Prostate gland (tissue), 2 donors: ENCODE data around the gene ZG16.

Experiments used
- POLR2AphosphoS5 ChIP-seq: sonication (generic); formaldehyde crosslinking; IDR thresholded peaks from one replicate; pipeline ENCODE4 v1.6.1; 2017; ENCODE audit warnings: antibody characterized with exemption
- TF ChIP-seq, protein P1 (sequence below), 4 experiments: fragments of 200-600 bp in 2 of 4; fragments of 450-650 bp in 2 of 4; sonication (generic) in 2 of 4; IDR thresholded peaks; 1 replicate in 3 of 4; 2 replicates in 1 of 4; pipeline ENCODE4 v1.5.1; 2016 to 2019; ENCODE audit warnings: antibody characterized with exemption in 4 of 4, mild to moderate bottlenecking in 2 of 4, moderate library complexity in 2 of 4

- TF ChIP-seq, protein P1, sequence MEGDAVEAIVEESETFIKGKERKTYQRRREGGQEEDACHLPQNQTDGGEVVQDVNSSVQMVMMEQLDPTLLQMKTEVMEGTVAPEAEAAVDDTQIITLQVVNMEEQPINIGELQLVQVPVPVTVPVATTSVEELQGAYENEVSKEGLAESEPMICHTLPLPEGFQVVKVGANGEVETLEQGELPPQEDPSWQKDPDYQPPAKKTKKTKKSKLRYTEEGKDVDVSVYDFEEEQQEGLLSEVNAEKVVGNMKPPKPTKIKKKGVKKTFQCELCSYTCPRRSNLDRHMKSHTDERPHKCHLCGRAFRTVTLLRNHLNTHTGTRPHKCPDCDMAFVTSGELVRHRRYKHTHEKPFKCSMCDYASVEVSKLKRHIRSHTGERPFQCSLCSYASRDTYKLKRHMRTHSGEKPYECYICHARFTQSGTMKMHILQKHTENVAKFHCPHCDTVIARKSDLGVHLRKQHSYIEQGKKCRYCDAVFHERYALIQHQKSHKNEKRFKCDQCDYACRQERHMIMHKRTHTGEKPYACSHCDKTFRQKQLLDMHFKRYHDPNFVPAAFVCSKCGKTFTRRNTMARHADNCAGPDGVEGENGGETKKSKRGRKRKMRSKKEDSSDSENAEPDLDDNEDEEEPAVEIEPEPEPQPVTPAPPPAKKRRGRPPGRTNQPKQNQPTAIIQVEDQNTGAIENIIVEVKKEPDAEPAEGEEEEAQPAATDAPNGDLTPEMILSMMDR (IDR thresholded peaks at IDR 0.05), result no peak
- no peak for TF ChIP-seq POLR2AphosphoS5
These were observed 8.5 kb upstream of the ZG16 start for GRCh38 chr16:29769507-29769906.
